Measurements from ENCODE around the gene GABRG3.

The GABRG3 gene

GRCh38 chr15:27258287-27258686, 287.3 kb downstream of the GABRG3 start:
- no peak overlapping the region for H3K4me3 ChIP-seq (ENCODE audit: low read depth, low read length)
- no peaks in the 10 kb centered on the region for H3K36me3 ChIP-seq (ENCODE audit: control insufficient read depth, insufficient read depth, low read length)

GRCh38 chr15:27260523-27260922, 289.5 kb downstream of the GABRG3 start:
- H3K9me3 ChIP-seq (ENCODE audit: control insufficient read depth, insufficient read depth, low read length): no peaks in the 10 kb centered on the region
- no peak overlapping the region for H3K4me3 ChIP-seq (ENCODE audit: low read depth, low read length)
- peaks cover 11% of the 10 kb centered on the region for H3K27me3 ChIP-seq (ENCODE audit: control insufficient read depth, insufficient read depth, low read length)
- H3K36me3 ChIP-seq (ENCODE audit: control insufficient read depth, insufficient read depth, low read length): no peaks in the 10 kb centered on the region
- peaks cover 7% of the 10 kb centered on the region for H3K4me1 ChIP-seq (ENCODE audit: control insufficient read depth, insufficient read depth, low read length)
- no peak overlapping the region for H3K9ac ChIP-seq (ENCODE audit: low read depth, low read length)

More at GRCh38 chr15:27258287-27258686, 287.3 kb downstream of the GABRG3 start:
- peaks cover 9% of the 10 kb centered on the region for H3K27me3 ChIP-seq (ENCODE audit: control insufficient read depth, insufficient read depth, low read length)
- H3K9me3 ChIP-seq (ENCODE audit: control insufficient read depth, insufficient read depth, low read length): no peaks in the 10 kb centered on the region
- H3K4me1 ChIP-seq (ENCODE audit: control insufficient read depth, insufficient read depth, low read length): peaks cover 7% of the 10 kb centered on the region
- no peak overlapping the region for H3K9ac ChIP-seq (ENCODE audit: low read depth, low read length)

GRCh38 chr15:27268923-27269322, 297.9 kb downstream of the GABRG3 start:
- Histone ChIP-seq H3K9ac (ENCODE audit: low read depth, low read length) (no peak overlapping the region), H3K27me3 (ENCODE audit: control insufficient read depth, insufficient read depth, low read length) (no peaks in the 10 kb centered on the region), H3K9me3 (ENCODE audit: control insufficient read depth, insufficient read depth, low read length) (no peaks in the 10 kb centered on the region), H3K36me3 (ENCODE audit: control insufficient read depth, insufficient read depth, low read length) (no peaks in the 10 kb centered on the region), H3K4me1 (ENCODE audit: control insufficient read depth, insufficient read depth, low read length) (no peaks in the 10 kb centered on the region), H3K4me3 (ENCODE audit: low read depth, low read length) (no peak overlapping the region)

- Histone ChIP-seq H3K36me3 (ENCODE audit: control insufficient read depth, insufficient read depth, low read length) (no peaks in the 10 kb centered on the region), H3K4me3 (ENCODE audit: low read depth, low read length) (no peak overlapping the region), H3K27me3 (ENCODE audit: control insufficient read depth, insufficient read depth, low read length) (no peaks in the 10 kb centered on the region), H3K4me1 (ENCODE audit: control insufficient read depth, insufficient read depth, low read length) (peaks cover 5% of the 10 kb centered on the region), H3K9me3 (ENCODE audit: control insufficient read depth, insufficient read depth, low read length) (no peaks in the 10 kb centered on the region), H3K9ac (ENCODE audit: low read depth, low read length) (no peak overlapping the region)
These were observed 300.3 kb downstream of the GABRG3 start for GRCh38 chr15:27271258-27271657.

GRCh38 chr15:27272427-27272826, 301.4 kb downstream of the GABRG3 start:
- Histone ChIP-seq H3K36me3 (ENCODE audit: control insufficient read depth, insufficient read depth, low read length) (no peaks in the 10 kb centered on the region), H3K9me3 (ENCODE audit: control insufficient read depth, insufficient read depth, low read length) (no peaks in the 10 kb centered on the region), H3K4me1 (ENCODE audit: control insufficient read depth, insufficient read depth, low read length) (peaks cover 5% of the 10 kb centered on the region), H3K27me3 (ENCODE audit: control insufficient read depth, insufficient read depth, low read length) (no peaks in the 10 kb centered on the region), H3K4me3 (ENCODE audit: low read depth, low read length) (no peak overlapping the region), H3K9ac (ENCODE audit: low read depth, low read length) (no peak overlapping the region)

- peaks cover 5% of the 10 kb centered on the region for H3K4me1 ChIP-seq (ENCODE audit: control insufficient read depth, insufficient read depth, low read length)
- no peaks in the 10 kb centered on the region for H3K27me3 ChIP-seq (ENCODE audit: control insufficient read depth, insufficient read depth, low read length)
- H3K9me3 ChIP-seq (ENCODE audit: control insufficient read depth, insufficient read depth, low read length): no peaks in the 10 kb centered on the region
- no peak overlapping the region for H3K9ac ChIP-seq (ENCODE audit: low read depth, low read length)
- no peaks in the 10 kb centered on the region for H3K36me3 ChIP-seq (ENCODE audit: control insufficient read depth, insufficient read depth, low read length)
- H3K4me3 ChIP-seq (ENCODE audit: low read depth, low read length): no peak overlapping the region
These were observed 302.5 kb downstream of the GABRG3 start for GRCh38 chr15:27273506-27273905.

- H3K4me1 ChIP-seq (ENCODE audit: control insufficient read depth, insufficient read depth, low read length): peaks cover 5% of the 10 kb centered on the region
- no peaks in the 10 kb centered on the region for H3K9me3 ChIP-seq (ENCODE audit: control insufficient read depth, insufficient read depth, low read length)
- H3K36me3 ChIP-seq (ENCODE audit: control insufficient read depth, insufficient read depth, low read length): no peaks in the 10 kb centered on the region
- H3K27me3 ChIP-seq (ENCODE audit: control insufficient read depth, insufficient read depth, low read length): no peaks in the 10 kb centered on the region
- H3K9ac ChIP-seq (ENCODE audit: low read depth, low read length): no peak overlapping the region
- no peak overlapping the region for H3K4me3 ChIP-seq (ENCODE audit: low read depth, low read length)
These were observed 307.8 kb downstream of the GABRG3 start for GRCh38 chr15:27278761-27279160.

GRCh38 chr15:27292641-27293040, 321.7 kb downstream of the GABRG3 start:
- Histone ChIP-seq H3K27me3 (ENCODE audit: control insufficient read depth, insufficient read depth, low read length) (no peaks in the 10 kb centered on the region), H3K9me3 (ENCODE audit: control insufficient read depth, insufficient read depth, low read length) (no peaks in the 10 kb centered on the region), H3K4me1 (ENCODE audit: control insufficient read depth, insufficient read depth, low read length) (no peaks in the 10 kb centered on the region), H3K36me3 (ENCODE audit: control insufficient read depth, insufficient read depth, low read length) (no peaks in the 10 kb centered on the region), H3K9ac (ENCODE audit: low read depth, low read length) (no peak overlapping the region), H3K4me3 (ENCODE audit: low read depth, low read length) (no peak overlapping the region)

- no peaks in the 10 kb centered on the region for H3K36me3 ChIP-seq (ENCODE audit: control insufficient read depth, insufficient read depth, low read length)
- H3K9me3 ChIP-seq (ENCODE audit: control insufficient read depth, insufficient read depth, low read length): no peaks in the 10 kb centered on the region
These were observed 322.6 kb downstream of the GABRG3 start for GRCh38 chr15:27293607-27294006.

GRCh38 chr15:27317736-27318135, 346.8 kb downstream of the GABRG3 start:
- Histone ChIP-seq H3K27me3 (ENCODE audit: control insufficient read depth, insufficient read depth, low read length) (no peaks in the 10 kb centered on the region), H3K4me3 (ENCODE audit: low read depth, low read length) (no peak overlapping the region), H3K36me3 (ENCODE audit: control insufficient read depth, insufficient read depth, low read length) (no peaks in the 10 kb centered on the region), H3K4me1 (ENCODE audit: control insufficient read depth, insufficient read depth, low read length) (no peaks in the 10 kb centered on the region), H3K9me3 (ENCODE audit: control insufficient read depth, insufficient read depth, low read length) (no peaks in the 10 kb centered on the region), H3K9ac (ENCODE audit: low read depth, low read length) (no peak overlapping the region)

More at GRCh38 chr15:27293607-27294006, 322.6 kb downstream of the GABRG3 start:
- Histone ChIP-seq H3K4me1 (ENCODE audit: control insufficient read depth, insufficient read depth, low read length) (no peaks in the 10 kb centered on the region), H3K4me3 (ENCODE audit: low read depth, low read length) (no peak overlapping the region), H3K27me3 (ENCODE audit: control insufficient read depth, insufficient read depth, low read length) (no peaks in the 10 kb centered on the region), H3K9ac (ENCODE audit: low read depth, low read length) (no peak overlapping the region)

GRCh38 chr15:27323801-27324200, 352.8 kb downstream of the GABRG3 start:
- Histone ChIP-seq H3K9me3 (ENCODE audit: control insufficient read depth, insufficient read depth, low read length) (no peaks in the 10 kb centered on the region), H3K4me1 (ENCODE audit: control insufficient read depth, insufficient read depth, low read length) (no peaks in the 10 kb centered on the region), H3K36me3 (ENCODE audit: control insufficient read depth, insufficient read depth, low read length) (no peaks in the 10 kb centered on the region)

GRCh38 chr15:27324886-27325615, 354.1 kb downstream of the GABRG3 start:
- H3K9ac ChIP-seq (ENCODE audit: low read depth, low read length): no peak overlapping the region
- H3K4me3 ChIP-seq (ENCODE audit: low read depth, low read length): no peak overlapping the region
- H3K36me3 ChIP-seq (ENCODE audit: control insufficient read depth, insufficient read depth, low read length): no peaks in the 10 kb centered on the region
- no peaks in the 10 kb centered on the region for H3K4me1 ChIP-seq (ENCODE audit: control insufficient read depth, insufficient read depth, low read length)
- H3K9me3 ChIP-seq (ENCODE audit: control insufficient read depth, insufficient read depth, low read length): no peaks in the 10 kb centered on the region
- no peaks in the 10 kb centered on the region for H3K27me3 ChIP-seq (ENCODE audit: control insufficient read depth, insufficient read depth, low read length)

More at GRCh38 chr15:27323801-27324200, 352.8 kb downstream of the GABRG3 start:
- no peak overlapping the region for H3K4me3 ChIP-seq (ENCODE audit: low read depth, low read length)
- H3K27me3 ChIP-seq (ENCODE audit: control insufficient read depth, insufficient read depth, low read length): no peaks in the 10 kb centered on the region
- no peak overlapping the region for H3K9ac ChIP-seq (ENCODE audit: low read depth, low read length)
